Osteoblast (primary cell): ENCODE measurements around the gene IL31RA. TPM values are rescaled to one million over a fixed set of nuclear protein-coding genes. Genes with fewer than 3 reads are reported as not detected.

Experiments used
- DNase-seq: peaks from one replicate; pipeline ENCODE4 v3.0.0; 2011; ENCODE audit warnings: low spot score, mixed read lengths; ENCODE audit not compliant: insufficient read length; ENCODE audit errors: missing footprints
- H2AFZ ChIP-seq: 2 replicates; pipeline ENCODE4 v1.6.0; 2011; ENCODE audit warnings: mild to moderate bottlenecking, low read length
- H3K27ac ChIP-seq: 2 replicates; pipeline ENCODE4 v1.5.1; 2011; ENCODE audit warnings: mild to moderate bottlenecking, low read depth, low read length, moderate library complexity
- H3K27me3 ChIP-seq: 2 replicates; pipeline ENCODE4 v1.6.0; 2012; ENCODE audit warnings: mild to moderate bottlenecking, control low read depth, inconsistent platforms, low read length, moderate library complexity; ENCODE audit not compliant: insufficient read depth
- H3K36me3 ChIP-seq: 2 replicates; pipeline ENCODE4 v1.5.1; 2011; ENCODE audit warnings: mild to moderate bottlenecking, low read length, control low read depth, moderate library complexity; ENCODE audit not compliant: insufficient read depth
- H3K4me1 ChIP-seq: 2 replicates; pipeline ENCODE4 v1.5.1; 2011; ENCODE audit warnings: mild to moderate bottlenecking, low read length, control low read depth, moderate library complexity; ENCODE audit not compliant: insufficient read depth
- H3K4me2 ChIP-seq: 2 replicates; pipeline ENCODE4 v1.6.0; 2011; ENCODE audit warnings: mild to moderate bottlenecking, low read length; ENCODE audit not compliant: insufficient read depth
- H3K4me3 ChIP-seq: fragments of 200-600 bp; sonication (generic); 3 replicates; pipeline ENCODE4 v1.5.1; 2012; ENCODE audit warnings: mild to moderate bottlenecking, low read length, inconsistent platforms; ENCODE audit not compliant: insufficient read depth
- H3K79me2 ChIP-seq: 2 replicates; pipeline ENCODE4 v1.6.0; 2012; ENCODE audit warnings: mild to moderate bottlenecking, low read length, control low read depth, inconsistent platforms; ENCODE audit not compliant: insufficient read depth
- H3K9me3 ChIP-seq: 2 replicates; pipeline ENCODE4 v1.5.1; 2011; ENCODE audit warnings: low read depth, low read length, control low read depth
- H4K20me1 ChIP-seq: 2 replicates; pipeline ENCODE4 v1.6.0; 2012; ENCODE audit warnings: mild to moderate bottlenecking, low read length, control low read depth; ENCODE audit not compliant: insufficient read depth
- total RNA-seq: library from RNA; depleted of rRNA; stranded (reverse); fragments of >200 nt; gene quantifications from 2 replicates; pipeline ENCODE4 v1.2.3, GENCODE V29; 2012
- TF ChIP-seq, protein P1 (sequence below): IDR thresholded peaks from 2 replicates; pipeline ENCODE4 v1.5.1; 2011; ENCODE audit warnings: mild to moderate bottlenecking, low read depth, low read length, moderate library complexity; ENCODE audit errors: extremely low read depth

IL31RA gene
- total RNA-seq, 1 donor = 0.36 TPM

DNA sequence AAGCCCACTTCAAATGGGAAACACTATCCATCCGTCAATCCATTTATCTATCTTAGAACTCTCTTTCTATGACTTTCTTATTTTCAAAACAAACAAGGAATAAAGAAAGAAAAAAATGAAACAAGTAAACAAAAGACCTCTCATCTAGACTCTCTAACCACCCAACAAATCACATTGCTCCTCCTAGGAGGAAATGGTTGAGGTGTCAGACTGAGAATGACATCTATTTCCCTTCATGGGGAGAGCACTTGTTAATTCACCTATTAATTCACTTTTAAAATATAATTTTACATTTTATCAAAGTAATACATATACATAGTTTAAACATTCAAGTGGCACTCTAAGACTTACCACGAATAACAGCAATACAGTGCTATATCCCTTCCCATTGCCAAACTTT is 2.4 kb upstream of the IL31RA start:
- H2AFZ ChIP-seq = no peak overlapping the region
- H3K4me3 ChIP-seq = no peak overlapping the region
- no peaks in the 10 kb centered on the region for H3K79me2 ChIP-seq
- H3K36me3 ChIP-seq = no peaks in the 10 kb centered on the region
- H3K4me2 ChIP-seq = no peak overlapping the region
- no peak overlapping the region for H3K27ac ChIP-seq
- H3K9me3 ChIP-seq = no peaks in the 10 kb centered on the region
- no peaks in the 10 kb centered on the region for H4K20me1 ChIP-seq
- H3K27me3 ChIP-seq = no peaks in the 10 kb centered on the region
- DNase-seq = no peak
- H3K4me1 ChIP-seq = peaks cover 15% of the 10 kb centered on the region
- TF ChIP-seq, protein P1, sequence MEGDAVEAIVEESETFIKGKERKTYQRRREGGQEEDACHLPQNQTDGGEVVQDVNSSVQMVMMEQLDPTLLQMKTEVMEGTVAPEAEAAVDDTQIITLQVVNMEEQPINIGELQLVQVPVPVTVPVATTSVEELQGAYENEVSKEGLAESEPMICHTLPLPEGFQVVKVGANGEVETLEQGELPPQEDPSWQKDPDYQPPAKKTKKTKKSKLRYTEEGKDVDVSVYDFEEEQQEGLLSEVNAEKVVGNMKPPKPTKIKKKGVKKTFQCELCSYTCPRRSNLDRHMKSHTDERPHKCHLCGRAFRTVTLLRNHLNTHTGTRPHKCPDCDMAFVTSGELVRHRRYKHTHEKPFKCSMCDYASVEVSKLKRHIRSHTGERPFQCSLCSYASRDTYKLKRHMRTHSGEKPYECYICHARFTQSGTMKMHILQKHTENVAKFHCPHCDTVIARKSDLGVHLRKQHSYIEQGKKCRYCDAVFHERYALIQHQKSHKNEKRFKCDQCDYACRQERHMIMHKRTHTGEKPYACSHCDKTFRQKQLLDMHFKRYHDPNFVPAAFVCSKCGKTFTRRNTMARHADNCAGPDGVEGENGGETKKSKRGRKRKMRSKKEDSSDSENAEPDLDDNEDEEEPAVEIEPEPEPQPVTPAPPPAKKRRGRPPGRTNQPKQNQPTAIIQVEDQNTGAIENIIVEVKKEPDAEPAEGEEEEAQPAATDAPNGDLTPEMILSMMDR = no peak

DNA sequence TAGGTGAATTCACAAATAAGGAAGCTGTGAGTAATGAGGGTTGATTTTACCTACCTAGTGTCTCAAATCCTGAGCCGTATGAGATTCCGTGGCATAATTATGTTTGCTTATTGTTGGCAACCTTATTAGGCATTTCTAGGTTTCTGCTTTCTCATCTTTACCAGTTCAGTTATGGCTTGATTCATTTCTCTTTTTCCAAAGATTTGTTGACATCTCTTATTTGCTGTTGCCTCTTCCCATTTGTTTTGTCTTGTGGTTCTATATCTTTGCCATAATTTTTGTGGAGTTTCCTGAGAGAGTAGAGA is 470 bp downstream of the IL31RA start:
- H2AFZ ChIP-seq = peak overlapping the region; percentile 44
- TF ChIP-seq, protein P1 = no peak

DNA sequence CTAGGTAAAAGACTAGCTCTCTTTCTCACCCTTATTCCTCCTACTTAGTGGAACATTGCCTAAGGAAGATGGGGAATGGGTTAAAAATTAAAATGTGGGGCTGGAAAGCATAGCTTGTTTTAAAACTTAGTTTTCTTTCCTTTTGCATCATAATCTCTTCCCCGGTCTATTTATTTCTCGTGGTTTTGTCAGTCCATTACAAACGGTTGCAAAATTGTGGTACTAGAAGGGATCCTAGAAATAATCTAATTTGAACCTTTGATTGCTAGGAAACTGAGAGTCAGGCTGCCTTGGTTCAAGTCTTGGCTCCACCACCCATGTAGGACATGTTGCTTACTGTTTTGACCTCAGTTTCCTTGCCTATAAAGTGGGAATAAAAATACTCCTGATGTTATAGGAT is 1.3 kb downstream of the IL31RA start:
- H3K9me3 ChIP-seq = no peaks in the 10 kb centered on the region
- no peaks in the 10 kb centered on the region for H3K36me3 ChIP-seq
- H4K20me1 ChIP-seq = no peaks in the 10 kb centered on the region
- H2AFZ ChIP-seq = no peak overlapping the region
- H3K79me2 ChIP-seq = no peaks in the 10 kb centered on the region
- no peak overlapping the region for H3K4me3 ChIP-seq
- H3K27ac ChIP-seq = no peak overlapping the region
- H3K4me2 ChIP-seq = no peak overlapping the region
- no peaks in the 10 kb centered on the region for H3K27me3 ChIP-seq
- H3K4me1 ChIP-seq = peaks cover 21% of the 10 kb centered on the region
- DNase-seq = no peak
- TF ChIP-seq, protein P1 = no peak

More for the DNA sequence above, 470 bp downstream of the IL31RA start:
- peak overlapping the region; percentile 72 for H3K4me2 ChIP-seq
- DNase-seq = no peak
- H3K27me3 ChIP-seq = no peaks in the 10 kb centered on the region
- no peaks in the 10 kb centered on the region for H3K79me2 ChIP-seq
- no peaks in the 10 kb centered on the region for H3K36me3 ChIP-seq
- H3K27ac ChIP-seq = no peak overlapping the region
- H3K4me3 ChIP-seq = no peak overlapping the region
- H3K9me3 ChIP-seq = no peaks in the 10 kb centered on the region
- H4K20me1 ChIP-seq = no peaks in the 10 kb centered on the region
- peaks cover 21% of the 10 kb centered on the region for H3K4me1 ChIP-seq

DNA sequence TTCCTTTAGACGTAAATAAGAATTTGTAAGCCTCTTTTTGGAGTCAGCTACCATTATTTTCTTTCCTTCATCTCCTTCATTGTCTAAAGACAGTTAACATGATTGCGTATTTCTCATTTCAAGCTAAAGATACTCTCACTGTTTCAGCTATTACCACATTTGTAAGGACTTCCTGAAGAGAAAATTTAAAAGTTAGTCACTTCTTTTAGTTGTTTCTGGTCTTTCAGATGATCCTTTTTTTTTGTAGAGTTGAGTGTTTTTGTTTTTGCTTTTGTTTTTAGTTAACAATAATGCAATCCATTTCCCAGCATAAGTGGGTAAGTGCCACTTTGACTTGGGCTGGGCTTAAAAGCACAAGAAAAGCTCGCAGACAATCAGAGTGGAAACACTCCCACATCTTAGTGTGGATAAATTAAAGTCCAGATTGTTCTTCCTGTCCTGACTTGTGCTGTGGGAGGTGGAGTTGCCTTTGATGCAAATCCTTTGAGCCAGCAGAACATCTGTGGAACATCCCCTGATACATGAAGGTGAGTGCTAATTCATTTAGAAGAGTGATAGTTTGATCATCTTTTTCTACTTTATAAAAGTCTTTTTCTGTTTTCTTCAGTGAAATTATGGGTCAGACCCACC is 2.0 kb downstream of the IL31RA start:
- Histone ChIP-seq H3K27ac (no peak overlapping the region), H3K4me1 (peaks cover 21% of the 10 kb centered on the region), H3K27me3 (no peaks in the 10 kb centered on the region), H3K9me3 (no peaks in the 10 kb centered on the region), H4K20me1 (no peaks in the 10 kb centered on the region), H3K4me3 (no peak overlapping the region), H2AFZ (no peak overlapping the region), H3K4me2 (no peak overlapping the region), H3K79me2 (no peaks in the 10 kb centered on the region), H3K36me3 (no peaks in the 10 kb centered on the region)
- TF ChIP-seq, protein P1 = no peak
- no peak for DNase-seq
